HepG2 (cell line): ENCODE data around the gene SRRM2. TPM values are rescaled to one million over a fixed set of nuclear protein-coding genes. Genes with fewer than 3 reads are reported as not detected.

ENCODE experiments used
- ATAC-seq: fragments of 200-7000 bp; cut with Tn5 transposase; 3 replicates; pipeline ENCODE4 v1.9.1; 2020; ENCODE audit warnings: mild to moderate bottlenecking, moderate library complexity
- BruUV-seq: library from RNA; stranded (reverse); fragments of 400-500 nt; replicated peaks from 2 replicates; lab custom pipeline; 2021; lab: Mats Ljungman, UMichigan
- CTCF ChIA-PET: fragments of 300-600 bp; formaldehyde crosslinking; extraction: SDS; loops from one replicate; lab custom pipeline; 2021; ENCODE audit warnings: low total read pairs, inconsistent platforms, low intra/inter-chr PET ratio; lab: Yijun Ruan, JAX
- POLR2A ChIA-PET: fragments of 350-600 bp; sonication (Branson Sonifier 250); formaldehyde crosslinking; loops from one replicate; lab custom pipeline; 2020; ENCODE audit warnings: antibody characterized with exemption, inconsistent platforms; lab: Yijun Ruan, JAX
- DNase-seq: peaks from one replicate; pipeline ENCODE4 v3.0.0-alpha.2; 2015; ENCODE audit warnings: low spot score
- FAIRE-seq: peaks from 3 replicates; lab custom pipeline; 2011; peaks lifted over from hg19 to GRCh38; lab: Jason Lieb, UNC
- H2AFZ ChIP-seq: one replicate; pipeline ENCODE4 v1.6.1; 2011; ENCODE audit warnings: low read length, inconsistent platforms
- H3K27ac ChIP-seq: fragments of 300-600 bp; 3 replicates; pipeline ENCODE4 v1.8.0; 2011; ENCODE audit warnings: mixed run types, mild to moderate bottlenecking, mixed read lengths, low read length, inconsistent platforms; ENCODE audit not compliant: insufficient read depth; ENCODE audit errors: extremely low read length
- H3K27me3 ChIP-seq, 2 experiments: fragments of 200-600 bp in 1 of 2; 2 replicates in 1 of 2; 3 replicates in 1 of 2; pipeline versions ENCODE4 v1.6.0 to v1.8.0; 2011; ENCODE audit warnings: low read length in 2 of 2, mild to moderate bottlenecking in 2 of 2, moderate library complexity in 2 of 2, inconsistent platforms in 1 of 2; ENCODE audit not compliant: insufficient read depth in 2 of 2, control insufficient read depth in 1 of 2
- H3K36me3 ChIP-seq, 2 experiments: fragments of 200-600 bp in 1 of 2; replicated peaks in 1 of 2; 2 replicates in 1 of 2; 3 replicates in 1 of 2; pipeline versions ENCODE4 v1.5.1 to v1.8.0; 2011; ENCODE audit warnings: low read length in 2 of 2, inconsistent platforms in 1 of 2; ENCODE audit not compliant: insufficient read depth in 2 of 2, control insufficient read depth in 1 of 2
- H3K4me1 ChIP-seq: 2 replicates; pipeline ENCODE4 v1.5.1; 2012; ENCODE audit warnings: low read length, inconsistent platforms; ENCODE audit not compliant: insufficient read depth
- H3K4me2 ChIP-seq: 2 replicates; pipeline ENCODE4 v1.6.0; 2011; ENCODE audit warnings: low read depth, low read length, inconsistent platforms
- H3K4me3 ChIP-seq, 3 experiments: fragments of 200-600 bp in 1 of 3; sonication (generic), shearing (Covaris generic) in 1 of 3; replicated peaks in 1 of 3; 2 replicates each; pipeline ENCODE4 v1.5.1; 2011 to 2016; ENCODE audit warnings: low read length in 3 of 3, inconsistent platforms in 2 of 3, low read depth in 2 of 3, mild to moderate bottlenecking in 2 of 3, control low read depth in 1 of 3, mixed read lengths in 1 of 3; ENCODE audit not compliant: insufficient read depth in 1 of 3
- H3K79me2 ChIP-seq: one replicate; pipeline ENCODE4 v1.6.1; 2011; ENCODE audit warnings: low read length, inconsistent platforms; ENCODE audit not compliant: insufficient read depth
- H3K9ac ChIP-seq: 2 replicates; pipeline ENCODE4 v1.6.0; 2011; ENCODE audit warnings: mild to moderate bottlenecking, low read depth, low read length, inconsistent platforms; ENCODE audit not compliant: insufficient read depth
- H3K9me3 ChIP-seq: 2 replicates; pipeline ENCODE4 v1.5.1; 2012; ENCODE audit warnings: mild to moderate bottlenecking, low read length
- H4K20me1 ChIP-seq: 2 replicates; pipeline ENCODE4 v1.6.0; 2011; ENCODE audit warnings: inconsistent platforms, mild to moderate bottlenecking, low read length, moderate library complexity; ENCODE audit not compliant: insufficient read depth
- ATF7-NPFF ChIP-seq: sonication (generic); formaldehyde crosslinking; IDR thresholded peaks from 2 replicates; pipeline ENCODE4 v1.8.1; 2023; ENCODE audit warnings: mild to moderate bottlenecking, low read depth, missing genetic modification reagents, moderate library complexity
- FOXA1 ChIP-seq, 2 experiments: fragments of 450-650 bp in 1 of 2; sonication (generic) in 1 of 2; formaldehyde crosslinking in 1 of 2; IDR thresholded peaks; 2 replicates each; pipeline versions ENCODE4 v1.4.0 to v1.6.1; 2016 to 2020; ENCODE audit warnings: missing genetic modification reagents in 1 of 2
- POLR2AphosphoS2 ChIP-seq: IDR thresholded peaks from 2 replicates; pipeline ENCODE4 v1.6.1; 2011; ENCODE audit warnings: low read depth, low read length, improper control_type of control experiment
- SP4 ChIP-seq: sonication (generic); formaldehyde crosslinking; IDR thresholded peaks from 2 replicates; pipeline ENCODE4 v1.8.1; 2023; ENCODE audit warnings: mild to moderate bottlenecking, missing genetic modification reagents
- TOPORS ChIP-seq: sonication (generic); formaldehyde crosslinking; IDR thresholded peaks from 2 replicates; pipeline ENCODE4 v1.8.0; 2023; ENCODE audit warnings: mild to moderate bottlenecking, missing genetic modification reagents
- XBP1 ChIP-seq: sonication (generic); formaldehyde crosslinking; IDR thresholded peaks from 2 replicates; pipeline ENCODE4 v1.5.0; 2020; ENCODE audit warnings: missing genetic modification reagents
- ZBTB21 ChIP-seq: sonication (generic); formaldehyde crosslinking; IDR thresholded peaks from 2 replicates; pipeline ENCODE4 v1.4.0; 2020; ENCODE audit warnings: missing genetic modification reagents
- ZNF281 ChIP-seq: sonication (generic); formaldehyde crosslinking; IDR thresholded peaks from 2 replicates; pipeline ENCODE4 v1.4.0; 2020; ENCODE audit warnings: missing genetic modification reagents, borderline replicate concordance
- ZNF572 ChIP-seq: sonication (generic); formaldehyde crosslinking; IDR thresholded peaks from 2 replicates; pipeline ENCODE4 v1.5.1; 2020; ENCODE audit warnings: mild to moderate bottlenecking, missing genetic modification reagents
- ZNF713 ChIP-seq: sonication (generic); formaldehyde crosslinking; IDR thresholded peaks from 2 replicates; pipeline ENCODE4 v1.4.0; 2020; ENCODE audit warnings: mild to moderate bottlenecking, missing genetic modification reagents
- WGBS: methylation state at CpG from one replicate; pipeline ENCODE4 v1.1.6; 2017; ENCODE audit warnings: low lambda C conversion rate; 5-methylcytosine and 5-hydroxymethylcytosine counted together
- in situ Hi-C: cut with HindIII; loops from 2 replicates; pipeline ENCODE4 v1.10.0; 2017; ENCODE audit warnings: low pct_unique_long_range_greater_than_20kb; ENCODE audit not compliant: extremely low pct_ligation_motif_present
- intact Hi-C: fragments of 100-400 bp; cut with micrococcal nuclease; formaldehyde crosslinking; loops from one replicate; pipeline ENCODE4 v1.10.0; 2022; ENCODE audit not compliant: unreplicated experiment
- polyA plus RNA-seq, 8 experiments: library from polyadenylated mRNA; depleted of rRNA in 3 of 8; stranded (reverse) in 7 of 8; unstranded in 1 of 8; fragments of >200 nt; fragmentation: Illumina TruSeq in 4 of 8; extraction: Trizol in 4 of 8; gene quantifications; 2 replicates each; pipeline versions ENCODE4 v1.2.1 to v1.2.3, GENCODE V29; 2011 to 2016; ENCODE audit warnings: low read depth in 4 of 8, missing spikeins in 1 of 8, mixed read lengths in 1 of 8; ENCODE audit not compliant: insufficient read depth in 1 of 8
- total RNA-seq, 5 experiments: library from RNA; depleted of rRNA; stranded (reverse); fragments of >200 nt; fragmentation: Illumina TruSeq; extraction: Trizol; gene quantifications; 2 replicates each; pipeline ENCODE4 v1.2.3, GENCODE V29; 2016; ENCODE audit warnings: low read depth in 1 of 5

Gene SRRM2
- total and polyA plus RNA-seq, 2 of the 13 experiments (the other 11 are each of a cell fraction or from before 2014, with no cell fraction given) = 50.4 to 112 TPM

DNA sequence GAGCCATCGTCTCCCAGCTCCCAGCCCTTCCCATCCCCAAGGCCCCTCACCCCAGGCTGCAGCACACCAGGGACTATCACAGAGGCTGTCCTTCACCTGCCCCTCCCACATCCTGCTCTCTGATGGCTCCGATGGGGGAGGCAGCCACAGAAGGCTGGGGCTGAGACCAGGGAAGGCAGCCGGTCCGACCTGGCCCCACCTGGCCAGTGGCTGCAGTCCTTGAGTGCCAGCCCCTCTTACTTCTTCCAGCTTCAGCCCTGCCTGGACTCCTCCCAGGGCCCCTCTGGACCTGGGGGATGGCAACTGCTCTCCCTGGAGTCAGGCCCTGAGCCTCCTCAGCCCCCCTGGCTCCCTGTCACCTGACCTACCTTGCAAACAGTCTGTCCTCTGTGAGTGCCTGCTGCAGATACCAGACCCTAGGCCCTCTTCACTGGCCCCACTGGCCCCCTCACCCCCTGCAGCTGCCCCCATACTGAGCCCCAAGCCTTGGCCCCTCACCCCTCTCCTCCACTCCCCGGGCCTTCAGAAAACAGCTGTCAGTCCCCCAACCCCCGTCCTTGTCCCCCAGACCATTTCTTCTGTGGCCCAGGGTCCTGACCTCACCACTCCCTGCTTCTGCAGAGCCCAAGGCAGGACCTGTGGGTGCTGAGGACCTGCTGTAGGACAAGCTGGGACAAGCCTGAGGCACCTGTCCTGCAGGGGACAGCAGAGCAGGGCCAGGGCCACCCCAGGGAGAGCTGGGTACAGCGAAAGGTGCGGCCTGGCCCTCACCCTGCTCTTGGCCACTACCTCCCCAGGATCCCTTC lies 12.6 kb upstream of the SRRM2 start (continued):
- TF ChIP-seq ZNF281 (peak; percentile 52; the same call in 1 of the 2 replicates), FOXA1 (IDR thresholded peaks at IDR 0.05) (no peak), FOXA1 (CRISPR knock-in tag; IDR thresholded peaks at IDR 0.05) (no peak), ZNF713 (no peak), ZNF572 (CRISPR knock-in tag) (no peak), XBP1 (CRISPR knock-in tag) (no peak), ZBTB21 (CRISPR knock-in tag) (0 out of 2 replicates have a peak, but pooled peaks have one; percentile 25), TOPORS (no peak), ATF7-NPFF (CRISPR knock-in tag) (no peak)

GRCh38 chr16:2740476-2740875 lies 12.0 kb upstream of the SRRM2 start:
- no peak overlapping the region for H3K4me3 ChIP-seq
- no peak overlapping the region for H3K4me2 ChIP-seq
- BruUV-seq = no TSS peak
- H3K79me2 ChIP-seq = no peaks in the 10 kb centered on the region
- H3K9me3 ChIP-seq = no peaks in the 10 kb centered on the region
- POLR2A ChIA-PET = interaction anchor here (0.6 to 4.4 kb wide), 2 partner anchors 12 to 757 kb away, joined by 3 to 43 read pairs; partner anchors contain the start of gene SRRM2
- H3K36me3 ChIP-seq = no peaks in the 10 kb centered on the region
- no peaks in the 10 kb centered on the region for H3K27me3 ChIP-seq
- ATAC-seq (no peak), DNase-seq (no peak), FAIRE-seq (no peak)
- intact Hi-C loops = no loop called here
- 0 out of 2 replicates have a peak, but pooled peaks have one; percentile 22 for TF ChIP-seq SP4 (CRISPR knock-in tag)
- TF ChIP-seq POLR2AphosphoS2 = no peak
- CTCF ChIA-PET = no interaction called here
- no peak overlapping the region for H3K27ac ChIP-seq
- H3K4me1 ChIP-seq = peaks cover 40% of the 10 kb centered on the region
- H3K9ac ChIP-seq = no peak overlapping the region
- no peak overlapping the region for H2AFZ ChIP-seq
- WGBS = 87% methylated on average over 6 of the region's 6 CpGs
- no peaks in the 10 kb centered on the region for H4K20me1 ChIP-seq
- in situ Hi-C loops = no loop called here
